GM18517 (cell line): ENCODE measurements around the gene FGGY.
"Not testable (repeated sequence)": the region's sequence is repeated elsewhere in the genome, so short reads cannot be mapped to it uniquely, and the experiment has no call there.

Source experiments
- ATAC-seq: cut with Tn5 transposase; IDR thresholded peaks from one replicate; pipeline ENCODE4 v1.9.1; 2021; ENCODE audit warnings: mild to moderate bottlenecking, moderate library complexity; ENCODE audit not compliant: unreplicated experiment

FGGY gene

DNA sequence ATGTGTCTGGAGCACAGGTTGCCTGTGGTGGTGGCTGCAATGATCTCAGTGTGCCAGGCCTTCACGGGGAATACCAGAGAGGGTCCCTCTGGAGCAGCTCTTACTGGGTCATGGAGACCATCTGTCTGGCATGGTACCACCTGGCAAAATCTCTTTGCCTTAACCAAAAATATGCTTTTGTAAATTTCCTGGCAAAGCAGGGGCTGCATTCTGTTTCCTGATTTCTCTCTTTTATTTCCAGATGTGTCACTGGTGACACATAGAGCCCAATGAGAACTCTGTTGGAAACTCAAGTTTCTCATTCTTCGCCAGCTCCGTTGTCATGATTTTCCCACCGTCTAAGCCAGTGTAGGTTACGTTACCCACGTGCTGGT, 136.5 kb downstream of the FGGY start:
- ATAC-seq: no peak

DNA sequence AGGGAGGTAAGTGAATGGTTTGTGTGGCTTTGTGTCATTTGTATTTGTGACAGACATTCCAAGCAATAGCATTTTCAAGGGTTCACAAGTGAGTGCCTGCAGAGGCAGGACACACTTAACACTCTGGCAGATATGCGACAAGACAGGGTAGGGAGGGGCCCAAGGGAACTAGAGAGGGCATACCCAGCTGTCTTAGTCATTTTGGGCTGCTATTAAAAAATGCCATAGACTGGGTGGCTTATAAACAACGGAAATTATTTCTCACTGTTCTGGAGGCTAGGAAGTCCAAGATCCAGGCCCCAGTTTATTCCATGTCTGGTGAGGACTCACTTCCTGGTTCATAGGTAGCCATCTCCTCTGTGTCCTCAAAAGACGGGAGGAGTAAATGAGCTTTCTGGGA, 137.4 kb downstream of the FGGY start:
- no peak for ATAC-seq

DNA sequence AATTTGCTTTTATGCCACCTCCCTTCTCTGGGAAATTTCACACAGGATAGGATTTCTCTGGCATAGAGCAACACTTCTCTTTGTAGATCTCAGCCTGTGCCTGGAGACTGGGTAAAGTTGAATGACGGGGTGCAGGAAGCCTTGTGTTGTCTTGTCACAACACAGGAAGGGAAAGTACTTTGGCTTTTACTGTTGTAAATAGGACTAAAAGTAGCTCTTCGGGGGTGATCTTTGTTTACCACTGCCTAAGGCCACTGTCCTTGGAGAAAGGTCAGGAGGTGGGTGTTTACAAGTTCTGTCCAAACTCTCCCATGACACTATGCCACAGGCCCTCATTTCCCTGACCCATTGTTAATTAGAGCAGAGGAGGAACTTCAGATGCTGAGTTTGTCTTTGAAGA, 139.7 kb downstream of the FGGY start:
- no peak for ATAC-seq

DNA sequence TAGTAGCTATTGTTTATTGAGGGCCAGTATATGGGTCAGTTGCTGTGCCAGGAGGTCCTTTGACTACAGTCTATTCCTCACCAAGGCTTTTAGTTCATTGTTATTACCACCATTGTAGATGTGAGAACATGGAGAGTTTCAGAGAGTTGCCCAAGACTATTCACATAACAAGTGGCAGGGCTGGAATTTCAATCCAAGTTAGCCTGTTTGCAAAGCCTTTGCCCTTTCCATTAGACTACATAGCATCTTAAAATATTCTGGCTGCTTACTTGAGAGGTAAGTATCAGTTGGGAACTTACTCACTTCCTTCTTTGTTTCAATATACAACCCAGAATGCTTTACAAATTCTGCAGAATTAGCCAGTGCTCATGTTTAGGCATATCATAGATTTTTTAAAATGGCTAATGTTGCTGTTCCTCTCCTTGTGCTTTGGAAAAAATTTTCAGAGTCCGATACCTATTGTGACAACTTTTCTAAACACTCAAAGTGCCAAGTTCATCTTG, 141.2 kb downstream of the FGGY start:
- ATAC-seq: no peak

DNA sequence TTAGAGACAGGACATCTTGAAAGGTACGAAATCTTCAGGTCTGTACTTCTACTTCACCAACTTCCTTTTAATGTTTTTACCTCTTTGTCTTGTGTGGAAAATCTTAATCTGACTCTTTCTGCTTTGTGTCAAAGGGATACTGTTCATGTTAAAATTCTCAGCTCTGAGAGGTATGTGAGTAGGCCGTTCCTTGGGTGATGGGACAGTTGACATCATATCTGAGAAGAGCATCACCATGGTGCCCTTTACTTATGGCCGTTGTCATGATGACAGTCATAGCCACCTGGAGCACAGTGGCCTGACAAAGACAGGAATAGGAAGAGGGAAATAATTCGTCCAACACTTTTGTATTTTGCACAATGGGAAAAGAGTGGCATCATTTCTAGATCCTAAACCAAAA, 145.6 kb downstream of the FGGY start:
- no peak for ATAC-seq

DNA sequence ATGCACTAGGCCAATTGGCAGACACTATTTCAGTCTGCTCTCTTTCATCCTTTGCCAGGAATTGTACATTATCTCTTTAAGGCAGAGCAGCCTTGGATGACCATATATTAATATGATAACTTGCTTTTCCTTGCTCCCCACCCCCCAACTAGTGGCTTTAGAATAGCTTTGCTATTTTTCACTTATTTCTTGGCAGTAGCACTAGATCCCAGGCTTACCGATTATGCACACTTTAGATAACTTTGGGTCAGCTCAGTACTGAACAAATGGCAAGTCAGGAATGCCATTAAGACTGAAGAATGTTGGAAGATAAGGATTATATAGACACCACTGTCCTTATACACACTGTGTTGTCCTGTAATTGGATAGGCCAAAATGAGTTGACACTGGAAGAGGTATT, 146.4 kb downstream of the FGGY start:
- ATAC-seq: no peak

DNA sequence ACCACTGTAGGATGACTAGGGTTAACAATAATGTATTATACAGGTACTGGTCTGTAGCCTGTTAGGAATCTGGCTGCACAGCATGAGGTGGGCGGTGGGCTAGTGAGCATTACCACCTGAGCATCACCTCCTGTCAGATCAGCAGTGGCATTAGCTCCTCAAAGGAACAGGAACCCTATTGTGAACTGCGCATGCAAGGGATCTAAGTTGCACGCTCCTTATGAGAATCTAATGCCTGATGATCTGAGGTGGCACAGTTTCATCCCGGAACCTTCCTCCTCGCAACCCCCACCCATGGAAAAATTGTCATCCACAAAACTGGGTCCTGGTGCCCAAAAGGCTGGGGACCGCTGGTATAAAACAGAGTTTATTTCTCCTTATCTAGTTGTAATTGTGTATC, 147.6 kb downstream of the FGGY start:
- ATAC-seq: no peak

DNA sequence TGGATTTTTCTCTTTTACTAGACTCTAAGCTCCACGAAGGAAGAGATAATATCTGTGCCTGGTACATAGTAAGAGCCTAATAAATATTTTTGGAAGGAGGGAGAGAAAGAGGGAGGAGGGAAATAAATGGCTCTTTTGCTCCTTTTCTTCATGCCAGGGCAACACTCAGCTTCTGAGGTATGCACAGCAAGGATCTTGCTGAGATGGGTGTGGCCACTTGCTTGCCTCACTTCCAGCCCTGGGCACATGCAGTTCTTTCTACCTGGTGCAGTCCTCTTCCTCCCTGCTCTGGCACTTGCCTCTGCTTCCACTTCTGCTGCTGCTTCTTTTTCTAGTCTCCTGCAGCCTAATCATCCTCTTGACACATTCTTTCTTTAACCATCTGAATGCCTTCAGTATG, 148.1 kb downstream of the FGGY start:
- no peak for ATAC-seq

DNA sequence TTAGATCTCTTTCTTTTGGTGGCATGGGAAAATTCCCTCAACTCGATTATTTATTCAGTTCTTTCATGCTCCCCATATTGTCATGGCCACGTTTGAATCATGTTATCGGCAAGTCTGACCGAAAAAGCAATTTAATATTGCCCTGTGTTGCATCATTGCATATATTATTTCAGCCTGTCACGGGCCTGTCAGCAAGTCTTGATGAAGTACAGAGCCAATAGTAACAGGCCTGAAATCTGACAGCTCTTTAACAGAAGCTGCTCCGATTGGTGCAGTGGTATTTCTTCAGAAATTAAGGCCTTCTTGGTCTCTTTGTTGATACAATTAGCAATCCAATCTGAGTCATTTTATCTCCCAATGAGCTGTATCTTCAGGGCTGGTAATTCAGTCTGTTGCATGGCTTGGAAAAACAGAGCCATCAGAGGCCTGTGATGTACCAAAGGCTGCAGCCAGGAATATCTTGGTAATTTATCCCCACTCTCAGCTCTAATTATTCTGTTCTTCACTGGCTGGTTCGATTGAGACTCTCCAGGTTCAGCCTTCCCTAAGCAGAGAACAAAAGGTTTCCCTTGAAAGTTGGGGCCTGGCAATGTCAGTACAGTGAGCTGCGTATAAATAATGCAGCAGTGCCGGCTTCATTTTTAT, 149.5 kb downstream of the FGGY start:
- ATAC-seq: no peak

DNA sequence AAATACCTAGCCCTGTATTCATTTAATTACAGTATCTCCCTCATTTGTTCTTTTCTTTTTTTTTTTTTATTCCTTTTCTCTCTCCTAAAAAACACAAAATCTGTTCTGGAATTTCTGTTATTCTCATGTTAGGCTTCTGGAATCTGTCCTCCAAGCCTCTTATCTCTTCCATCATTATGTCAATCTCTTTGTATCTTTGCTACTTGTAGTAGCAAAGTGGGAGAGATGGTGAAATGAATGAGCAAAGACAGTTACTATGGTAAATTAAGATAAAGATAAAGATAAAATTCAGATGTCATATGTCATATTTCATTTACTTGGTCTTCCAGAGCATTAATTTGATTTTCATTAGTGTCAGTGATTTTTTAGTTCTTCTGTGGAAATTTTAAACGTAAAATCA, 155.1 kb downstream of the FGGY start:
- ATAC-seq: no peak

DNA sequence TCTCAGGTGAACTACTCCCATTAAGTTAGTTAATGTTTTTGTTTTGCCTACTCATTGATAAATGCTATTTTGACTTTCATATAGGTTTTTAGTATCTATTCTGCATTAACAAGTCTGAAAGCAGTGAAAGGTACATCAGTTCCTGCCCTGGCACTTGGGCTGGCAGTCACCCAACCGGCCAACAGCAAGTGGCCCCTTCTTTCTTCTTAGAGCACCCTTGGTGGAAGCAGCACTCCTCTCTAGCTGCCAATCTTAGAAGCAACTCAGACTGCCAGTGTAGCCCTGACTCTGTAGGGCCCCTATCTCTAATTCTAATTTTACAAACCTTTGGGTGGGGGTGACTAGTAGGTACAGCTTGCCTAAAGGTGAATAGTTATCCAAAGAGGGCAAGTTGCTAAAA, 155.7 kb downstream of the FGGY start:
- no peak for ATAC-seq

DNA sequence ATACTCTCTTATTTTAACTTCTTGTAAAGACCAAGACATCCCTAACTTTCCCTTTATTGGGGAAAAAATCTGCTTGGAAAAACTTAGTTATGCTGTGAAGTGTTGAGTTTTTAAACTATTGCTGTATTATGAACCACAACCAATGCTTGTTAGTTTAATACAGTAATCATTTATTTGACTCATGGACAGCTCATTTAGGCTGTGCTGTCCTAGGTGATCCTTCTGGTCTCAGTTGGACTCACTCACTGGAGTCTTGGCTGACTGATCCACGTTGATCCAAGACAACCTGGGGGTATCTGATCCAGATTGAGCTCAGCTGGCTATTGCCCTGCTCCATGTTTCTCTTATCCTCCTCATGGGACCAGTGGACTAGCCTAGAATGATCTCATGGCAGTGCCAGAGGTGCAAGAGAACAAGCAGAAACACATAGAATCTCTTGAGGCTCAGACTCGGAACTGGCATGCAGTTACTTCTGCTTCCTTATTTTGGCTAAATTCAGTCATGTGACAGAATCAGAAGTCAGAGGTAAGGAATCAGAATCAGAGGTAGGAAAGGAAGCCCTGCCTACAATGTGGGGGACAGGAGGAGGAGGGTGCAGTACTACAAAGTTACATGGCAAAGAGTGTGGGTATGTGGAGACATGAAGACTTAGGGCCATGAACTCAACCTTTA, 156.5 kb downstream of the FGGY start:
- no peak for ATAC-seq

DNA sequence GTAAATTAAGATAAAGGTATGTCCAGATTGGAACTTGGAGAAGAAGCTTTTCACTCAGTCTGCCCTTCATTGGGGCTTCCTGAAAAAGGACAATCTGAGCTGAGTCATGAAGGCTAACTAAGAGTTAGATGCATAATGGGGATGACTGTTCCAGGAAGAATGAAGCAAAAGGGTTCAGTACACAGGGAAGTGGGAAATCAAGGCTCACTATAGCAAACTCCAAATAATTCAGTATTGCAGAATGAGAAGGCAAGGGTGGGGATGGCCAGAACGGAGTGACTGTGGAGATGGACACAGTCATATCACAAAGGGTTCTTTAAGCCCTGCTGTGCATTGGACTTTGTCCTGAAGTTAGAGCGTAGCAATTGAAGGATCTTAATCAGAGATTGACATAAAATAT, 158.3 kb downstream of the FGGY start:
- no peak for ATAC-seq

DNA sequence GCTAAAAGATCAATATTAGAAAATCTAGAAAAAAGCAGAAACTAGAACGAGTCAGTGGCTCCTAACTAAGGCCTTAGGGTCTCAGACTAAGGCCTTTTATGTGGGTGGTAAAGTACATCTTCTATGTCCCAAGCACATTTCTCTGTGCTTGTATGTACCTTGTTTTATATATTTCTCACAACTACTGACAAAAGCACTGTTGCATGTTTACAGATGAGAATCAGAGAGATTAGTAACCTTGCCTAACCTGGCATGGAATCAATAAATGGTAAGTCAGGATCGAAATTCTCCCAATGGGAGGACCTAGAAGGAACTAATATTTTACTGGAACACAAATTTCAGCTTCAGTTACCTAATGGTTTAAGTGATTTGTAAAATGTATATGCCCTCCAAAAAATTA, 160.9 kb downstream of the FGGY start:
- ATAC-seq: no peak

DNA sequence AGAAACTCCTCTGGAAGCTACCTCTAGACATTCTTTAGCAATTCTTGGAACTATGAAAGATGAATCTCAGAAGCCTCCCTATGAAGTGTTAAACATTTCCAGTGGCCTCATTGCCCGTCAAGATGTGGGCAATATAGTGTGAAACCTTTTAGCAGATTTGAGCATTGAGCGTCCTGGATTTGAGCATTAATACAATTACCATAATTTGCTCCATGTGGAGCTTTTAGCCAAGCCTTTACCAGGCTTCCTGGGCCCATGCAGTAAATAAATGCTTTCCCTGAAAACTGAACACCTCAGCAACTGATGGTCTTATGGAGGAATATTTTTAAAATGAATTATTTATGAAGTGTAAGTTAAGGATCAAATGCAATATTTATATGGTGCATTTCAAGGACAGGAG, 162.0 kb downstream of the FGGY start:
- ATAC-seq: no peak

DNA sequence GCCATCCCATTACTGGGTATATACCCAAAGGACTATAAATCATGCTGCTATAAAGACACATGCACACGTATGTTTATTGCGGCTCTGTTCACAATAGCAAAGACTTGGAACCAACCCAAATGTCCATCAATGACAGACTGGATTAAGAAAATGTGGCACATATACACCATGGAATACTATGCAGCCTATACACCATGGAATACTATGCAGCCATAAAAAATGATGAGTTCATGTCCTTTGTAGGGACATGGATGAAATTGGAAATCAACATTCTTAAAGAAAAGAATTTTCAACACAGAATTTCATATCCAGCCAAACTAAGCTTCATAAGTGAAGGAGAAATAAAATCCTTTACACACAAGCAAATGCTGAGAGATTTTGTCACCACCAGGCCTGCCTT, 166.0 kb downstream of the FGGY start:
- ATAC-seq: not testable (repeated sequence)

DNA sequence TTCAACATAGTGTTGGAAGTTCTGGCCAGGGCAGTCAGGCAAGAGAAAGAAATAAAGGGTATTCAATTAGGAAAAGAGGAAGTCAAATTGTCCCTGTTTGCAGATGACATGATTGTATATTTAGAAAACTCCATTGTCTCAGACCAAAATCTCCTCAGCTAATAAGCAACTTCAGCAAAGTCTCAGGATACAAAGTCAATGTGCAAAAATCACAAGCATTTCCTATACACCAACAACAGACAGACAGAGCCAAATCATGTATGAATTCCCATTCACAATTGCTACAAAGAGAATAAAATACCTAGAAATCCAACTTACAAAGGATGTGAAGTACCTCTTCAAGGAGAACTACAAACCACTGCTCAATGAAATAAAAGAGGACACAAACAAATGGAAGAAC, 168.6 kb downstream of the FGGY start:
- ATAC-seq: not testable (repeated sequence)

DNA sequence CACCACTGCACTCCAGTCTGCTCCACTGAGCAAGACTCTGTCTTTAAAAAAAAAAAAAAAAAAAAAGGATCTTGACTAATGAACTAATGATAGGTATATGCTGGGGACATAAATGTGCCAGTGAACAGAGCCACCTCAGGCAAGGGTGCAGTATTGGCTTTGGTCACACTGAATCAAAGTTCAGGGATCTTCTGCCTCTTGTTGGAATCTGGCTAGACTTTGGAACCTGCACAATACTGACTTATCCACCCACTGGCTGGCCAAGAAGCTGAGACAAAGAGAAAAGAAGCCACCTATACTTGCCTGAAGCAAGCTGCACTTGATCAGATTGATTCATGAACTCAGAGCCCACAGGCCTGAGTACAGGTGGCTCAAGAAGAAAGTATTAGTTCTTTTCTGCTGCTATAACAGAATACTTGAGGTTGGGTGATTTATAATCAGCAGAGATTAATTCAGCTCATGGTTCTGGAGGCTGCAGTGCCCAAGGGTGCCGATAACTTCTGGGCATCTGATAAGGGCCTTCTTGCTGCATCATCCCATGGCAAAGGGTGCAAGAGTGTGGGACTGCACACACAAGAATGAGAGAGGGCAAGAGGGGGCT, 172.0 kb downstream of the FGGY start:
- no peak for ATAC-seq

DNA sequence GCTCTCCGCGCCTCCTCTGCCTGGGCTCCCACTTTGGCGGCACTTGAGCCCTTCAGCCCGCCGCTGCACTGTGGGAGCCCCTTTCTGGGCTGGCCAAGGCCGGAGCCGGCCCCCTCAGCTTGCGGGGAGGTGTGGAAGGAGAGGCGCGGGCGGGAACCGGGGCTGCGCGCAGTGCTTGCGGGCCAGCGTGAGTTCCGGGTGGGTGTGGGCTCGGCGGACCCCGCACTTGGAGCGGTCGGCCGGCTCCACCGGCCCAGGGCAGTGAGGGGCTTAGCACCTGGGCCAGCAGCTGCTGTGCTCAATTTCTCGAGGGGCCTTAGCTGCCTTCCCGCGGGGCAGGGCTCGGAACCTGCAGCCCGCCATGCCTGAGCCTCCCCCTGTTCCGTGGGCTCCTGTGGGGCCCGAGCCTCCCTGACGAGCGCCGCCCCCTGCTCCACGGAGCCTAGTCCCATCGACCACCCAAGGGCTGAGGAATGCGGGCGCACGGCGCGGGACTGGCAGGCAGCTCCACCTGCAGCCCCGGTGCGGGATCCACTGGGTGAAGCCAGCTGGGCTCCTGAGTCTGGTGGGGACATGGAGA, 175.2 kb downstream of the FGGY start:
- not testable (repeated sequence) for ATAC-seq

DNA sequence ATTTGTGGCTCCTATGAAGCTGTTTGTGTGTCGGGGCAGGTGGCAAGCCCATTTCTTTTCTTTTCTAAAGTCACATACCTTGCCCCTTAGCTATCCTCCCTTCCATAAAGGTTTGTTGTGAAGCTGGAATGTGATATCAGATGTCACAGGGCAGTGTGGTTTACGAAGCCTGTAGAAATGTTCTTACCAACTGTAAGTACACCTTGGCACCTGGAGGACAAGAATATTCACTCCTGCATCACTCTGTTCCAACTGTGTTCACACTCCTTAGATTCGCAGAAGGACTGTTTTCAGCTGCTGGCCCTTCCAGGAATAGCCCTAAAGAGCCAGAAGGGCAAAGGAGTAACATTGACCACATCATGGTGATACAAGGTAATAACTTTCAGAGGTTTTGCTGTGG, 176.9 kb downstream of the FGGY start:
- ATAC-seq: no peak

DNA sequence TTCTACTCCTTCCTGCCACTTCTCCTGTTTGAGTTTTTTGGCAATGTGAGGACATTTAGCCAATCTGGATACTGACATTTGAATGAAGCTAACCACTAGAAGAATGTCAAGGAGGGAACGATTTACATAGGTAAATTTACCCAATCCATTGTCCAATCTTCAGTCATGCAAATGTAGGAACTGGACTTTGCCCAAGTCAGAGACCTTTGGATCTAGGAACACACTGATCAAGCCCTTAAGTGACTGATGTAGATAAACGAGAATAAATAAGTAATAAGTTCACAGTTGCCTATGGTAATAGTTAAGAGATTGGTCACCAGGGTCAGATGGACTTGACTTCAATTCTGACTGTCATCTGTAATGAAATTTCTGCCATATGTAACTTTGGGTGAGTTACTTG, 177.6 kb downstream of the FGGY start:
- no peak for ATAC-seq

DNA sequence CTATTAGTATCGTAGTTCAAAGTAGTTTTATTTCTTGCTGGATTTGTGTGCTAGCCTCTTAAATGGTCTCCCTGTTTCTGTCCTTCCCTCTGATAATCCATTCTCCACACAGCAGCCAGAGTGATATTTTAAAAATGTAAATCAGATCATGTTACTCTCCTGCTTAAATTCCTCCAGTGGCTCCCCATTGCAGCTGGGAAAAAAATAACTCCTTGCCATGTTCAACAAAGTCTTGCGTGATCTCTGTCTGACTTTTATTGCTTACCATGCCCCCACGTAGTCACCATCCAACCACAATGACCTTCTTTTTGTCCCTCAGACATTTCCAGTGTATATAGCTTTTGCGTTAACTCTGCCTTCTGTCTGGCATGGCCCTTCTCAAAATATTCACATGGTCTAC, 178.8 kb downstream of the FGGY start:
- no peak for ATAC-seq
